HG03045 (cell line): Measurements from ENCODE around the gene DNAJC12.
"Not testable (repeated sequence)": the region's sequence is repeated elsewhere in the genome, so short reads cannot be mapped to it uniquely, and the experiment has no call there.

ENCODE experiments used
- ATAC-seq: cut with Tn5 transposase; IDR thresholded peaks from one replicate; pipeline ENCODE4 v1.9.1; 2021; ENCODE audit warnings: mild to moderate bottlenecking, moderate library complexity; ENCODE audit not compliant: unreplicated experiment

DNAJC12 gene

DNA sequence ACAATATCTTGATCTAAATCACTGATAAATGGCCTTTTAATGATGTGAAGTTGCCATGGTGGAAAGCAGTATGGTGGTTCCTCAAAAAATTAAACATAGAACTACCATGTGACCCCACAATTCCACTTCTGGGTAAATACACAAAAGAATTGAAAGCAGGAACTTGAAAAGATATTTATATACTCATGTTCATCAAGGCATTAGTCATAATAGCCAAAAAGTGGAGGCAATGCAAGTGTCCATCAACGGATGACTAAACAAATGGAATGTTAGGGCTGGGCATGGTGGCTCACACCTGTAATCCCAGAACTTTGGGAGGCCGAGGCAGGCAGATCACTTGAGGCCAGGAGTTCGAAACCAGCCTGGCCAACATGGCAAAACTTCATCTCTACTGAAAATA is 2.0 kb upstream of the DNAJC12 start:
- no peak for ATAC-seq

DNA sequence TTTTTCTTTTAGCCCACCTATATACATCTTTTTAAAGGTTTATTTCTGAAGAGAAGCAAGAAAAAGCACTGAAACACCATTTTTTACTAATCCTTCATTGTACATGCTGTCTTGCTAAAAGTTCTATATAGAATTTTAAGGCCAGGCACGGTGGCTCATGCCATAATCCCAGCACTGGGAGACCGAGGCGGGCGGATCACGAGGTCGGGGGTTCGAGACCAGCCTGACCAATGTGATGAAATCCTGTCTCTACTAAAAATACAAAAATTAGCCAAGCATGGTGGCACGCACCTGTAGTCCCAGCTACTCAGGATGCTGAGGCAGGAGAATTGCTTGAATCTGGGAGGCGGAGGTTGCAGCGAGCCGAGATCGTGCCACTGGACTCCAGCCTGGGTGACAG is 1.5 kb upstream of the DNAJC12 start:
- ATAC-seq, result not testable (repeated sequence)

DNA sequence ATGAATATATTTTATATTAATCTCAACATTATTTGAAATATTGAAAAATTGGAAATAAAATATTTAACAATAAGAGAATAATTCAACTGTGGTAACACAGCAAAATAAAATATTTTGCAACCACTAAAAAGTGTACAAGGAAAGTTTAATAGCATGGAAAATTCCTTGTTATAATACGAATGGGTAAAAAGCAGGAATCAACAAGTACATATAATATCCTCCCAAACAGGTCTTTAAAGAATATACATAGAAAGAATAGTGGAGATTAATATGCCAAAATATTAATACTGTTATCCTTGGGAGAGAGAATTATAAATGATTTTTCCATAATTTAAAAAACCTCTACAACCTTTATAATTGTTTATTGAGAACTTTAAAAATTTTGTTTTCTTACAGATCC is 1.0 kb downstream of the DNAJC12 start:
- ATAC-seq, result no peak

DNA sequence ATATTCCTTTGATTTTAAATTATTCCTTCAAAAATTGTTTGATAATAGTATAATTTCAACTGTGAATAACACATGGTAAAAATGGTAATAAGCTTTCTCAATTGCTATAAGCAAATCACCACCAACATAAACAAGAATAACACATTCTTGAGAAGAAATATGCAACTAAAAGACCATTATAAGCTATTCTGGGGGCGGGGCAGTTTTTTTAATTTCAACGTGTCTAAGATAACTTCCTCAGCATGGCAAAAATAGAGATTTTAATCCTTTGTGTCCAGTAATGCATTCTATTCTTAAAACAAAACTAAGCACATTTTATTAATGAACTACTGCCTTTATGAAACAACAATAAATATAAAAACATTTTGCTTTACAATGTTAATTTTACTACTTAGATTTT is 1.5 kb downstream of the DNAJC12 start:
- ATAC-seq, result no peak

DNA sequence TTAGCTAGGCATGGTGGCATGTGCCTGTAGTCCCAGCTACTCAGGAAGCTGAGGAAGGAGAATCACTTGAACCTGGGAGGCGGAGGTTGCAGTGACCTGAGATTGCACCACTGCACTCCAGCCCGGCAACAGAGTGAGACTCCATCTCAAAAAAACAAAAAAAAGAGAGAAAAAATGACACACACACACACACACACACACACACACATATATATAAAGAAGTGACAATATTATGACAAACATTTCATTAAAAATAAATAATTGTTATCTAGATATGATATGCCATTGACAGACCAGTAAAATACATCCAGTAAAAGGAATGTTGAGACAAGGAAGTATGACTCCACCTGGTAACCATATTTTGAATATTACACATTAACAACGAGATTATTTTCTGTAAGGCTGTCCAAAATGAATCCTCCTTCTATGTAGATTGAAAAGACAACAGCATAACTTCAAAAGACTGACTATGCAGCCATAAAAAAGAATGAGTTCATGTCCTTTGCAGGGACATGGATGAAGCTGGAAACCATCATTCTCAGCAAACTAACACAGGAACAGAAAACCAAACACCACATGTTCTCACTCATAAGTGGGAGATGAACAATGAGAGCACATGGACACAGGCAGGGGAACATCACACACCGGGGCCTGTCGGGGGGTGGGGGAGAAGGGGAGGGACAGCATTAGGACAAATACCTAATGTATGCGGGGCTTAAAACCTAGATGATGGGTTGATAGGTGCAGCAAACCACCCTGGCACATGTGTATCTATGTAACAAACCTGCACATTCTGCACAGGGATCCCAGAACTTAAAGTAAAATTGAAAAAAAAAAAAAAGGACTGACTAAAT is 2.2 kb downstream of the DNAJC12 start:
- ATAC-seq, result not testable (repeated sequence)

DNA sequence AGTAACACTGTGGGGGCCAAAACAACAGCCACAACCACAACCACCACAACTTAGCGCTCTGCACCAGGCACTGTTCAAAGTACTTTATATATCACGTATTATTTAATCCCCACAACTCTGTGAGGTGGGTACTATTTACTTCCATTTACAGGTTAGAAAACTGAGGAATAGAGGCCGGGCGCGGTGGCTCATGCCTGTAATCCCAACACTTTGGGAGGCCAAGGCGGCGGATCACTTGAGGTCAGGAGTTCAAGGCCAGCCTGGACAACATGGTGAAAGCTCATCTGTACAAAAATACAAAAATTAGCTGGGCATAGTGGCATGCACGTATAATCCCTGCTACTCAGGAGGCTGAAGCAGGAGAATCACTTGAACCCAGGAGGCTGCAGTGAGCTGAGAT is 3.6 kb downstream of the DNAJC12 start:
- no peak for ATAC-seq

DNA sequence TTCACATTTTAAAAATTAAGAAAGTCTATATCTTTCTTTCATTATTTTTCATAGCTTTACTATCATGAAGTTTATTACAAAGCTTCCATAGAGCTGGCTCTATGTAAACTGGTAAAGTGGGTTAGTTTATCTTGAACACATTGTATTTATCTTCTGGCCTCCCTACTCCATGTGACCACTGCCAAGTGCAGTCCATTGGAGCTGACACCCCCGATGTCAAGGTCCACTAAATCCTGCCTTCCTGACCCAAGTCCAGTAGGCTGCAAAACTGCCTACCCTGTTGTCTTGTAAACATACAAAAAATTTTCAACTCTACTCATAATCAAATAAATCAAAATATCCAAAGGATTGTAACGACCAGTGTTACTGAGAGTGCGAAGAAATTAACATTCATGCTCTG is 10.2 kb downstream of the DNAJC12 start:
- ATAC-seq, result no peak

DNA sequence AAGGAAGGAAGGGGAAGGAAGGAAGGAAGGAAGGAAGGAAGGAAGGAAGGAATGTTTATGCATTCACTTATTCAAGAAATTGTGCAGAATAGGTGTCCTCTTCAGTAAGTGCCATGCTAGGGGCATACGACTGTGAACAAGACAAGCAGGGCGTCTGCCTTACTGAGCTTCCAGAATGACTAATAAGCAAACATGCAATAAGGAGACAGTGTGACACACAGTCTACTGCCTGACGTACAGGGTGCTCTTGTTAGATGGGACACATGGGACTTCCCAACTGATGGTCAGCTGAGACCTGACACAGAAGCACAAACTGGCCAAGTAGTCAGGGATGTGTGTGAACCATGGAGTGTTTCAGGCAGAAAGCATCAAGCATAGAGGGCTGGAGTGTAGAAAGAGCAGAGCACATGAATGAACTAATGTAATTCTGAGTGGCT is 18.2 kb downstream of the DNAJC12 start:
- no peak for ATAC-seq

DNA sequence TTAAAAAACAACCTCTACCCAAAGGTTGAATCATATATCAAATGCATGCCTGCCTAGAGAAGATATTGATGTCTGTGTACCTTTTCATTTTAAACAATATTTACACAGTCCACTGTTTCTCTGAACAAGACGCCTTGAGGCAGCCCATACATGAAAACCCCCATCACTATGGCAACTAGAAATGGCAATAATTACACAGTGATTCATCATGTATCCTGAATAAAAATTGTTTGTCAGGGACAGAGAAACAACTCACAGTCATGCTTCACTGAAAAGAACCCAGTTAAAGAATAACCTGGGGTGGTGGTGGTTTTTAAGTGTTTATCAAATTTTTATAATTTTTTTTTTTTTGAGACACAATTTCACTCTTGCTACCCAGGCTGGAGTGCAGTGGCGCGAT is 19.7 kb downstream of the DNAJC12 start:
- ATAC-seq, result no peak

DNA sequence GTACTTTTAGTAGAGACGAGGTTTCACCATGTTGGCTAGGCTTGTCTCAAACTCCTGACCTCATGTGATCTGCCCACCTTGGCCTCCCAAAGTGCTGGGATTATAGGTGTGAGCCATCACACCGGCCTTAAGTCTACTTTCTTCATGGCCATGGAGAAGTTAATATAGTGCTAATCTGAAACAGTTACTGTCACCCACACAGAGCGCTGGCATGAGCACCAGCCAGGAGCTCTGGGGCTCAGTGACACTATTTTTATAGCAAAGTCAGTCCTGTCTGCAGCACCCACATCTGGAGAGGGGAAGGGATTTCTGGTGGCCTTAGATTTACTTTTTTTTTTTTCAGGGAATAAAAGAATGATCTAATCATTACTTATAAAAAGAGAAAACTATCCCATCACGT is 21.3 kb downstream of the DNAJC12 start:
- ATAC-seq, result no peak

DNA sequence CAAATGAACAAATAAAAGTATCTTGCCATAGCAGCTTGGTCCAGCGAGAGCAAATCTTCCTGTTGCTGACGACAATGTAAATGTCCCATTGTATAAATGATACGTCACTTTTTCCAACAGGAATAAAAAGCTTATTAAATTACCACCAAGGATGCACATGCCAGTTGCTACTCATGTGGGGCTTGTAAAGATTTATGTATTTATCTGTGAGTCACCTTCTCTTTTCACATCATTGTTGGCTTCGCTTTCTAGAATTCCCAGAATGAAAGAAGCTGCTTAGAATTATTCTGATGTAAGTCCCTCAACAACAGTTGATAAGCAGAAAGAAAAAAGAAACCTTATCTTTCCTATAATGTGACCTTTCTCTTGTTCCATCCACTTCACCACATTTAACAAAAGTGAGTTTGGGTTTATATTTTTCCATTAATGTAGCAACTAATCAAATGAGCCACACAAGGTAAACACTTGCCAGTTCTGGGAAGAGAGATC is 22.4 kb downstream of the DNAJC12 start:
- ATAC-seq, result no peak

DNA sequence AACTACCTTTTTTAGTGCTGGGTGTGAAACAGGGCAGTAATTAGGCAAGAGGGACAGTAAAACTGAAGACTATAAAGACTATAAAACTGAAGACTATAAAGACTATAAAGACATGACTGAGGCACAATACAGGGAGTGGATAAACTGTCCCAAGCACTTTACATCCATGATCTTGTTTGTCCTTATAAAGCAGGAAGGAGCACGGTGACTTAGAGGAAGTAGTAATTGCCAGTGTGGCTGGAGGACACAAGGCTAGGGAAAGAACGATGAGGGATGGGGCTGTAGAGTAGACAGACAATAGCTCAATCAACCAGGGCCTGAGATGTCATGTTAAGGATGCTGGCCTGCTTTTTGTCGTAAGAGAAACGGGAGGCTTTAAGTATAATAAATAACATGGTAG is 26.0 kb downstream of the DNAJC12 start:
- no peak for ATAC-seq

DNA sequence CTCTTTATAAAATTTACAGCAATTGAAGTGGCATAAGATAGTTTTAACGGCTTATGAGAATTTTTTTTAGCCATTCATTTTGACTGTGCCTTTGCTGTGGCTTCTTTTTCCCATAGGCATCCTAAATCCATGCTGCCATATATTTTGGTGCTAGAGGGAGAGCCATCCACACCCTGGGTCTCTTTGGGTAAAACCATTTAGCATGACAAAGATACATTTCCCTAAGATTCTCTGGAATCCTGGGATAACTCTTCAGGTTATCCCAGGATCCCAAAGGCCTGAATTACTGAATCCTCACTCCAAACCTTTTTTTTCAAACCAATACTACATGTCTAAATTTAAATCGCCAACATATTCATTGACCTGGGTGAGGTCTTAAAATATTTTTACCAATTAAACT is 28.9 kb downstream of the DNAJC12 start:
- no peak for ATAC-seq

DNA sequence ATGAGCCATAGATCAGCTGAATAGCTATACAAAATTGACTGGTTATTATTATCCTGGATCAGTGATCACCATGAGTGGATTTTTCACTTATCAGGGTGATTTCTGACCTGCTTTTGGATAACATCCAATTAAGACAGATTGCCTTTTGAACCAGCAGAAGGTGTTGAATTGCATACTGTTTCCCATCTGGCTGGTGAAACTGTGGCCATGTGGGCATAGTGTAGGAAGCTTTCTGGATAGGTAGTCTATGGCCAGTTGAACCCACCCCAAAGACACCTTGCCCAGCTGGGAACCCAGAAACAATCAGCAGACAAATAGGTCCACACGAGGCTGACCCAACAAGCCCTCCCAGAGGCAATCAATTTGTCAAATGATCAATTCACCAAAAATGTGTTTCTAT is 29.3 kb downstream of the DNAJC12 start:
- no peak for ATAC-seq

DNA sequence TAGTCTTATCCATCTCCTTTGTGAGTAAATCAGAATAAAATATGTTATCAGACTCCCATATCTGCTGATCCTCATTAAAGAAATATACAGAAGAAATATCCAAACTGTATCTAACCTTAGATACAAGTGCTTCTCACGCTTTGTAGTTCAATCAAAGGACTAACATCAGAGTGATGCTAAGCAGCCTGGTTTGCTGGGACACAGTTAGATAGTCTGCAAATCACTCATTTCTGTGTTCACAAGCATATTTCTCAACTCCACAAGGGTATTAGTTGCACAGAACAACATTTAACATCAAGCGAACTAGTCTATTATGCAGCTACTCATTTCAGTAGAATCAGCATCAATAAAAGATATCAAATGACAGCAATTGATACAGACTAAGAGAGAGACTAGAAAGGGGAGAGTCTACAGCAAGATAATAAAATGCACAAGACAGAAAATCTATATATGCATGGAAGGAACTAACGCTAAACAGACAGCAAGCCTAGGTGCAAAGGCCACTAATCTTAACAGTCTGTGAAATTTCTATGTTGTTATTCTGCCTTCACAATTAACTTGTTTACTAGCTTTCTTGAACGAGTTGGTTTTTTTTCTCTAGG is 30.0 kb downstream of the DNAJC12 start:
- no peak for ATAC-seq

DNA sequence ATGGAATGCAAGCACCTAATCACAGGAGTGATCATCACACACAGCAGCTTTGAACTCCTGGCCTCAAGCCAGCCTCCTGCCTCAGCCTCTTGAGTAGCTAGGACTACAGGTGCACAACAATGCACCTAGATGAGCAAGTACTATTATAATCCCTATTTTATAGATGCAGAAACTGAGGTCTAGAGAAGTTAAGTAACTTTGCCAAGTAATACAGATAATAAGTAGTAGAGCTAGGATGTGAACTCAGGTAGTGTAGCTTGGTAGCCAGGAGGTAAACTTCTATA is 33.7 kb downstream of the DNAJC12 start:
- no peak for ATAC-seq

DNA sequence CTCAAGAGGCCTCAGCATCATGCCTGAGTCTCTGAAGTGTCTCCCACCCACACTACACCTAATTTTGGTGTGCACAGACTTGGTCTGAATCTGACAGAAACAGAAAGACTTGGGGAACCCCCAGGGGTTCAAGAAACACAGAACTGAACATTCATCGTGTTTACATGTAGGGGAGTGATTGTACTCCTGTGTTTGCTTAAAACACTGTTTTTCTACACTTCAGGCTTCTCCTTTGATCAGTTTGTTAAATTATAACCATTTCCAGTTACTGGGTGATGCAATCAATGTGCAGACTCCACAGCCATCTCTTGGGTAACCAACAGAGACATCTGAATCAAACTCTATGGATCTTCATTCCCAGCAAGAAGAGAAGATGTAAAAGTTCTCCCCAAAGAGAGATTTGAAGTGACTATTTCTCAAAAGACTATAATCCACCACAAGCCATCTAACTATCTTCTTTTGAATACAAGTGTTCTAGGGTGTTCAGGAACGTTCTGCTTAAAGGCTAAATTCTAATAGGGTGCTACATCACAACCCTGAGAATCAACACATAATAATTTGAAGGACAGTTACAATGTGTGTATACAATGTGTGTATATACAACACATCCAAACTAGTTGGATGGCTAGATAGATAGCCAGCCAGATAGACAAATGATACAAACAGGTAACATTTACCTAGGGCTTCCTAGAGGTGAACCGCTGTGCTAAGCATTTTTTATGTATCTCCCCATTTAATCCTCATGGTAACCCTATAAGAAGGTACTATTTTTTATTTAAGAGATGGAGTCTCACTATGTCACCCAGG is 34.2 kb downstream of the DNAJC12 start:
- ATAC-seq, result peak; percentile 85

DNA sequence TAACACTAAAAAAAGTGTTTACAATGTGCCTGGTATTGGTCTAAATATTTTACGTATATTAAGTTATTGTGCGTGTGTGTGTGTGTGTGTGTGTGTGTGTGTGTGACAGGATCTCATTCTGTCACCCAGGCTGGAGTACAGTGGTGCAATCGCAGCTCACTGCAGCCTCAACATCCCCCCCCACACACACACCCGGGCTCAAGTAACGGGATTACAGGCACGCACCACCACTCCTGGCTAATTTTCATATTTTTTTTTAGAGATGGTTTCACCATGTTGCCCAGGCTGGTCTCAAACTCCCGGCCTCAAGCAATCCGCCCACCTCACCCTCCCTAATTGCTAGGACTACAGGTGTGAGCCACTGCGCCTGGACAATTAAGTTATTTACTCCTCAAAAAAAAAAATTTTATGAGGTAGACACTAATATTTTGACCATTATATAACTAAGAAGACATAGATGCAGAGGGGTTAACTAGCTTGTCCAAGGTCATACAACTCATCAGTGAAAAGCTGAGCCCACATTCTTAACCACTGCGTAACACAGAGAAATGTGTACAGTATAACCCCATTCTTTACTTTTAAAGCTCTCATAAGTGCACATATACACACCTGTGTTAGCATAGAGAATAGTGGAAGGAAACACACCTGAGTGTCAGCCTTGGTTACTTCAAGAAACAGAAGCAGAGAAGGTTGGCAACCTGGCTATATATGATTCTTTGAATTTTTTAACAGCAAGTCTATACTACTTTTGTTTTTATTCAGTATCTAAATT is 35.0 kb downstream of the DNAJC12 start:
- ATAC-seq, result peak; percentile 49

DNA sequence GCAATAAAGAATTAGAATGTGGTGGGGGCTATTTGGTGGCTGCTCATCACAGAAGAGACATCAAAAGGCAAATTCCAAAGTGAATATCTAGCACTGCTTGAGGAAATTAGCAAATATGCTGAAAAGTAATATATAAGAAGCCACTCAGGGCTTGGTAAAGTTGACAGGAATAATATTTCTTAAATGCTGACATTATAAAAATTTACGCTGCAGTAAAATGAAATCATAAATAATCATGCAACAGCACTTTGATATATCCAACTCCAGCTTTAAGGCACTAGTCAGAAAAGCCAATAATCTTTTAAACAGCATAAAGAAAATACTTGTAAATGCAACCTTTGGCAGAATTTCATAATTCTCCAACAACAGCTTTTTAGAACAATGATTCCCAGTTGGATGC is 36.9 kb downstream of the DNAJC12 start:
- no peak for ATAC-seq

DNA sequence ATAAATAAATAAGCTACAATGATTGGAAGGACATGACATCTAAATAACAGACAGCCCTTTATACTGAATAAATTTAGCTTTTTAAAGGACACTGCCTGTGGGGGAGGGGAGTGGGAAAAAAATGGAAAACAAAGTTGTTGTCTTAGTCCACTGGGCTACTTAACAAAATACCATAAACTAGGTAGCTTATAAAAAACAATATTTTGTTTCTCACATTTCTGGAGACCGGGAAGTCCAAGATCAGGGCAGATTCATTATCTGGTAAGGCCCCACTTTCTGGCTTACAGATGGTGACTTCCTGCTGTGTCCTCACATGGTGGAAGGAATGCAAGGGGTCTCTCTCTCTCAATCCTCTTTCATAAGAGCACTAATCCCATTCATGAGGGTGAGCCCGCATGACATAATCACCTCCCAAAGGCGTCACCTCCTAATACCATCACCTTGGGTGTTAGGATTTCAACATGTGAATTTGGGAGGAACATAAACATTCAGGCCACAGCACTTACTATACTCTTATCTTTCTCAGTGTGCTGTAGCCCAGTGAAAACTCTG is 43.0 kb downstream of the DNAJC12 start:
- ATAC-seq, result no peak

DNA sequence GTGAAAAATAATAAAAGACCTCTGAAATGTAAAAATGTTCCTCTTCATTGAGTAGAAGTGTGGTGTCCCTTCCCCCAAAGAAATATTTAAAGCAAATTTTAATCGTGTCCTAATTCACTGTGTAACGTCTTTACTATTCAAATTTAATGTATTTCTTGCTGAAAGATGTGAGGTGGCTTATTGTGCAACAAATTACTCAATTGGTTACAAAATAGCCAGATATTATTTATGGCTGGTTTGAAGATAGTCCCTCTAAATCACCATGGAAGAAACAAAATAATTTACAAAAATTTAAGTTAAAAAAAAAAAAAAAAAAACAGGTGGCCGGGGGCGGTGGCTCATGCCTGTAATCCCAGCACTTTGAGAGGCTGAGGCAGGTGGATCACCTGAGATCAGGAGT is 43.7 kb downstream of the DNAJC12 start:
- ATAC-seq, result no peak
